ENCODE results near the gene KLK3.
"Not testable (repeated sequence)": the region's sequence is repeated elsewhere in the genome, so short reads cannot be mapped to it uniquely, and the experiment has no call there.

KLK3 gene

GRCh38 chr19:50861496-50862286 lies 7.0 kb downstream of the KLK3 start:
- DNase-seq (ENCODE audit: low spot score): no peak

- DNase-seq (ENCODE audit: low spot score): no peak
Observed at GRCh38 chr19:50869479-50869878, 14.8 kb downstream of the KLK3 start.

GRCh38 chr19:50870417-50871089 lies 15.8 kb downstream of the KLK3 start:
- DNase-seq (ENCODE audit: low spot score): no peak

GRCh38 chr19:50873056-50873455 lies 18.3 kb downstream of the KLK3 start, which contains the start of gene KLK2:
TSS of gene KLK2 (plus strand) at chr19:50873439. CDS start at chr19:50873474, 35 bp downstream.
- DNase-seq (ENCODE audit: low spot score): no peak

GRCh38 chr19:50874211-50874610 lies 19.5 kb downstream of the KLK3 start:
- no peak for DNase-seq (ENCODE audit: low spot score)

GRCh38 chr19:50875795-50876422 lies 21.2 kb downstream of the KLK3 start:
- no peak for DNase-seq (ENCODE audit: low spot score)

GRCh38 chr19:50876456-50876855 lies 21.7 kb downstream of the KLK3 start:
- no peak for DNase-seq (ENCODE audit: low spot score)

GRCh38 chr19:50877338-50877737 lies 22.6 kb downstream of the KLK3 start:
- DNase-seq (ENCODE audit: low spot score): no peak

- no peak for DNase-seq (ENCODE audit: low spot score)
Observed at GRCh38 chr19:50878851-50879250, 24.1 kb downstream of the KLK3 start.

- no peak for DNase-seq (ENCODE audit: low spot score)
Observed at GRCh38 chr19:50880241-50880640, 25.5 kb downstream of the KLK3 start.

- DNase-seq (ENCODE audit: low spot score): no peak
Observed at GRCh38 chr19:50882188-50882587, 27.5 kb downstream of the KLK3 start.

GRCh38 chr19:50889638-50890037 lies 34.9 kb downstream of the KLK3 start:
- DNase-seq (ENCODE audit: low spot score): no peak

- DNase-seq (ENCODE audit: low spot score): no peak
Observed at GRCh38 chr19:50890422-50891252, 35.9 kb downstream of the KLK3 start.

GRCh38 chr19:50891253-50891625 lies 36.5 kb downstream of the KLK3 start:
- no peak for DNase-seq (ENCODE audit: low spot score)

- no peak for DNase-seq (ENCODE audit: low spot score)
Observed at GRCh38 chr19:50893047-50893736, 38.5 kb downstream of the KLK3 start.

- DNase-seq (ENCODE audit: low spot score): no peak
Observed at GRCh38 chr19:50894478-50895356, 40.0 kb downstream of the KLK3 start.

GRCh38 chr19:50896089-50896590 lies 41.4 kb downstream of the KLK3 start:
- not testable (repeated sequence) for DNase-seq (ENCODE audit: low spot score)

- no peak for DNase-seq (ENCODE audit: low spot score)
Observed at GRCh38 chr19:50896591-50897190, 42.0 kb downstream of the KLK3 start.

GRCh38 chr19:50897191-50897607 lies 42.5 kb downstream of the KLK3 start:
- no peak for DNase-seq (ENCODE audit: low spot score)

- DNase-seq (ENCODE audit: low spot score): no peak
Observed at GRCh38 chr19:50897612-50898011, 42.9 kb downstream of the KLK3 start.

Data from pons (tissue), 1 donor.